Measurements from ENCODE around the gene PAX3. TPM values are rescaled to one million over a fixed set of nuclear protein-coding genes. Genes with fewer than 3 reads are reported as not detected.

Gene PAX3
- total RNA-seq, 2 donors from 2014 or later: not detected

- Histone ChIP-seq H3K27ac (no peak overlapping the region), H3K9me3 (no peaks in the 10 kb centered on the region), H3K4me3 (no peak overlapping the region), H3K36me3 (replicated peaks in 1 of 2; ENCODE audit: insufficient read depth in 1 of 2, low read depth in 2 of 2) (no peaks in the 10 kb centered on the region), H3K4me1 (no peaks in the 10 kb centered on the region), H3K27me3 (no peaks in the 10 kb centered on the region)
- TF ChIP-seq POLR2A (IDR thresholded peaks at IDR 0.05) (no peak), CTCF (IDR thresholded peaks at IDR 0.05) (no peak)
- 54 to 62% methylated on average over 5 of the region's 5 CpGs for WGBS, 2 donors
- intact Hi-C loops (cut with DNase I): no loop called here
- no peak for DNase-seq
- no peak for ATAC-seq
Observed at GRCh38 chr2:222249444-222249843, 49.4 kb downstream of the PAX3 start.

- no peak for ATAC-seq
- Histone ChIP-seq H3K36me3 (replicated peaks in 1 of 2; ENCODE audit: insufficient read depth in 1 of 2, low read depth in 2 of 2) (no peaks in the 10 kb centered on the region), H3K27ac (no peak overlapping the region), H3K4me3 (no peak overlapping the region), H3K27me3 (no peaks in the 10 kb centered on the region), H3K4me1 (no peaks in the 10 kb centered on the region), H3K9me3 (no peaks in the 10 kb centered on the region)
- TF ChIP-seq CTCF (IDR thresholded peaks at IDR 0.05): no peak
- no peak for TF ChIP-seq POLR2A (IDR thresholded peaks at IDR 0.05)
- intact Hi-C loops (cut with DNase I): no loop called here
- WGBS, 2 donors: 38% methylated on average over 1 of the region's 1 CpG
- no peak for DNase-seq
Observed at GRCh38 chr2:222248818-222249217, 50.0 kb downstream of the PAX3 start.

- DNase-seq: no peak
- 41 to 47% methylated on average over 2 of the region's 2 CpGs for WGBS, 2 donors
- Histone ChIP-seq H3K4me3 (no peak overlapping the region), H3K4me1 (no peaks in the 10 kb centered on the region), H3K27ac (no peak overlapping the region), H3K27me3 (no peaks in the 10 kb centered on the region), H3K9me3 (no peaks in the 10 kb centered on the region), H3K36me3 (replicated peaks in 1 of 2; ENCODE audit: insufficient read depth in 1 of 2, low read depth in 2 of 2) (no peaks in the 10 kb centered on the region)
- no peak for ATAC-seq
- intact Hi-C loops (cut with DNase I): no loop called here
- no peak for TF ChIP-seq POLR2A (IDR thresholded peaks at IDR 0.05)
- TF ChIP-seq CTCF (IDR thresholded peaks at IDR 0.05): no peak
Observed at GRCh38 chr2:222248256-222248655, 50.5 kb downstream of the PAX3 start.

GRCh38 chr2:222242532-222242931 is 56.3 kb downstream of the PAX3 start:
- ATAC-seq (no peak), DNase-seq (no peak)
- H3K4me3 ChIP-seq: no peak overlapping the region
- no peaks in the 10 kb centered on the region for H3K27me3 ChIP-seq
- H3K4me1 ChIP-seq: peaks cover 8% of the 10 kb centered on the region
- H3K9me3 ChIP-seq: no peaks in the 10 kb centered on the region
- intact Hi-C loops (cut with DNase I): no loop called here
- TF ChIP-seq POLR2A (IDR thresholded peaks at IDR 0.05) (no peak), CTCF (IDR thresholded peaks at IDR 0.05) (no peak)
- H3K27ac ChIP-seq: no peak overlapping the region
- no peaks in the 10 kb centered on the region for H3K36me3 ChIP-seq (replicated peaks in 1 of 2; ENCODE audit: insufficient read depth in 1 of 2, low read depth in 2 of 2)

- Histone ChIP-seq H3K9me3 (no peaks in the 10 kb centered on the region), H3K36me3 (replicated peaks in 1 of 2; ENCODE audit: insufficient read depth in 1 of 2, low read depth in 2 of 2) (no peaks in the 10 kb centered on the region), H3K4me3 (no peak overlapping the region), H3K27ac (no peak overlapping the region), H3K4me1 (peaks cover 8% of the 10 kb centered on the region), H3K27me3 (no peaks in the 10 kb centered on the region)
- WGBS, 2 donors: 9 to 13% methylated on average over 10 of the region's 10 CpGs
- TF ChIP-seq POLR2A (IDR thresholded peaks at IDR 0.05): no peak
- intact Hi-C loops (cut with DNase I): no loop called here
- ATAC-seq: no peak
- no peak for DNase-seq
Observed at GRCh38 chr2:222241128-222241870, 57.5 kb downstream of the PAX3 start.

Data from body of pancreas (tissue), 4 donors.